ENCODE data around the gene TRERF1. TPM values are rescaled to one million over a fixed set of nuclear protein-coding genes. Genes with fewer than 3 reads are reported as not detected.

Gene TRERF1
- total and polyA plus RNA-seq, 2 experiments from 2014 or later: 6.4 to 8.7 TPM

DNA sequence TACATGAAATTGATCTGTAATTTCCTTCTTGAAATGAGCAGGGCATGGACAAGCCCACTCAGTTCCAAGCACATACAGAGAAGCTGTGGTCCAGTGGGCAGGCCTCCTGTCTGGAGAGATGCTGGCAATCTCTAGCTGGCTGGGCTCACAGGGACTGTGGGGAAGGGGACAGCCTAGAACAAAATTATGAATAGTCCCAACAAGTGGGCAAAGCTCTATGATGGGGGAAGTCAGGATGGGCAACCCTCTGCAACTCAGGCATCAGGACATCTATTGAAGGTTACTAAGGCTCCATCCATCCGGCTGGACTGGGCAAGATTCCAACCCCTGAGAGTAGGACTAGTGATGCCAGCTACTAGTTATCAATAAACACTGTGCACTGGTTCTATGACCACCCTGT lies 40.9 kb downstream of the TRERF1 start:
- H3K4me3 ChIP-seq: no peak overlapping the region
- TF ChIP-seq, protein P1, sequence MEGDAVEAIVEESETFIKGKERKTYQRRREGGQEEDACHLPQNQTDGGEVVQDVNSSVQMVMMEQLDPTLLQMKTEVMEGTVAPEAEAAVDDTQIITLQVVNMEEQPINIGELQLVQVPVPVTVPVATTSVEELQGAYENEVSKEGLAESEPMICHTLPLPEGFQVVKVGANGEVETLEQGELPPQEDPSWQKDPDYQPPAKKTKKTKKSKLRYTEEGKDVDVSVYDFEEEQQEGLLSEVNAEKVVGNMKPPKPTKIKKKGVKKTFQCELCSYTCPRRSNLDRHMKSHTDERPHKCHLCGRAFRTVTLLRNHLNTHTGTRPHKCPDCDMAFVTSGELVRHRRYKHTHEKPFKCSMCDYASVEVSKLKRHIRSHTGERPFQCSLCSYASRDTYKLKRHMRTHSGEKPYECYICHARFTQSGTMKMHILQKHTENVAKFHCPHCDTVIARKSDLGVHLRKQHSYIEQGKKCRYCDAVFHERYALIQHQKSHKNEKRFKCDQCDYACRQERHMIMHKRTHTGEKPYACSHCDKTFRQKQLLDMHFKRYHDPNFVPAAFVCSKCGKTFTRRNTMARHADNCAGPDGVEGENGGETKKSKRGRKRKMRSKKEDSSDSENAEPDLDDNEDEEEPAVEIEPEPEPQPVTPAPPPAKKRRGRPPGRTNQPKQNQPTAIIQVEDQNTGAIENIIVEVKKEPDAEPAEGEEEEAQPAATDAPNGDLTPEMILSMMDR (IDR thresholded peaks at IDR 0.05; ENCODE audit: low read depth, low read length): no peak
- H3K27me3 ChIP-seq: no peaks in the 10 kb centered on the region
- H3K27ac ChIP-seq: no peak overlapping the region
- no peaks in the 10 kb centered on the region for H3K9me3 ChIP-seq (ENCODE audit: low read depth)
- no peaks in the 10 kb centered on the region for H3K4me1 ChIP-seq (ENCODE audit: low read depth)
- no peaks in the 10 kb centered on the region for H3K36me3 ChIP-seq
- no peak for DNase-seq (ENCODE audit: low read depth in 1 of 2, low spot score in 1 of 2)

DNA sequence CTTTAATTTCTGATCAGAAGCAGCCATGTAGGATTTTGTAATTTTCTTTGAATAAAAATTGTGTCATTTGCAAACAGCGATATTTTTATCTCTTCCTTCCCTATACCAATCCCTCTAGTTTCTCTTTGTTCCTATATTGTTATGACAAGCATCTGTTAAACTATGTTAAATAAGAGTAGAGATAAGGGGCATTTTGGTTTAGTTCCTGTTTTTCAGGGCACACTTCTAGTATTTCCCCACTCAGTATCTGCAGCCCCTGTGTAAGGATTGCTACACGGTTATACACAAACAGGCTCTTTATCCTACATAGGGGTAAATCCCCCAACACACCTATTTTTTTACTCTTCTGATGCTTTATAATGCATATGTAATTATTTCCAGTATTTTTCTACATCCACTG lies 42.1 kb downstream of the TRERF1 start:
- Histone ChIP-seq H3K4me3 (no peak overlapping the region), H3K36me3 (no peaks in the 10 kb centered on the region), H3K27me3 (no peaks in the 10 kb centered on the region), H3K9me3 (ENCODE audit: low read depth) (no peaks in the 10 kb centered on the region), H3K27ac (no peak overlapping the region), H3K4me1 (ENCODE audit: low read depth) (peaks cover 5% of the 10 kb centered on the region)
- TF ChIP-seq, protein P1 (IDR thresholded peaks at IDR 0.05; ENCODE audit: low read depth, low read length): no peak
- DNase-seq (ENCODE audit: low read depth in 1 of 2, low spot score in 1 of 2): no peak

DNA sequence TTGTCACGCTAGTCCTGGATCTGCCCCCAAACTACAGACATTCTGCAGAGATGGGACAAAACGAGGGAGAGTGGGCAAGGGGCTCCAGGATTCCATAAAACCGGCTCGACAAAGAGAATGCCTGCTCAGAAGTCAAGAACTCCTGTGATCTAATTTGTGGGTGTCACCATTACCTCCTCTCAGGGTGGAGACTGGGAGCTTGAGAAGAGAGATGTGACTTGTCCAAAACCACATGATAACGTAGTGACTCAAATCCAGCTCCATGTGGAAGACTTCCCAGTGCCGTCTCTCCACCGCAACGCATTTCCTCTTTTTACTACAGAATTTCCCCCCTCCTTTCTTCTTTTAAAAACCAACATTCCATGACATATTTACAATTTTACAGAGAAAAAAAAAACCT lies 44.3 kb downstream of the TRERF1 start:
- Histone ChIP-seq H3K27me3 (no peaks in the 10 kb centered on the region), H3K27ac (no peak overlapping the region), H3K4me3 (no peak overlapping the region), H3K36me3 (no peaks in the 10 kb centered on the region), H3K9me3 (ENCODE audit: low read depth) (no peaks in the 10 kb centered on the region), H3K4me1 (ENCODE audit: low read depth) (peaks cover 7% of the 10 kb centered on the region)
- DNase-seq (ENCODE audit: low read depth in 1 of 2, low spot score in 1 of 2): peak in 1 of 2 donors; percentile 86
- TF ChIP-seq, protein P1 (IDR thresholded peaks at IDR 0.05; ENCODE audit: low read depth, low read length): no peak

DNA sequence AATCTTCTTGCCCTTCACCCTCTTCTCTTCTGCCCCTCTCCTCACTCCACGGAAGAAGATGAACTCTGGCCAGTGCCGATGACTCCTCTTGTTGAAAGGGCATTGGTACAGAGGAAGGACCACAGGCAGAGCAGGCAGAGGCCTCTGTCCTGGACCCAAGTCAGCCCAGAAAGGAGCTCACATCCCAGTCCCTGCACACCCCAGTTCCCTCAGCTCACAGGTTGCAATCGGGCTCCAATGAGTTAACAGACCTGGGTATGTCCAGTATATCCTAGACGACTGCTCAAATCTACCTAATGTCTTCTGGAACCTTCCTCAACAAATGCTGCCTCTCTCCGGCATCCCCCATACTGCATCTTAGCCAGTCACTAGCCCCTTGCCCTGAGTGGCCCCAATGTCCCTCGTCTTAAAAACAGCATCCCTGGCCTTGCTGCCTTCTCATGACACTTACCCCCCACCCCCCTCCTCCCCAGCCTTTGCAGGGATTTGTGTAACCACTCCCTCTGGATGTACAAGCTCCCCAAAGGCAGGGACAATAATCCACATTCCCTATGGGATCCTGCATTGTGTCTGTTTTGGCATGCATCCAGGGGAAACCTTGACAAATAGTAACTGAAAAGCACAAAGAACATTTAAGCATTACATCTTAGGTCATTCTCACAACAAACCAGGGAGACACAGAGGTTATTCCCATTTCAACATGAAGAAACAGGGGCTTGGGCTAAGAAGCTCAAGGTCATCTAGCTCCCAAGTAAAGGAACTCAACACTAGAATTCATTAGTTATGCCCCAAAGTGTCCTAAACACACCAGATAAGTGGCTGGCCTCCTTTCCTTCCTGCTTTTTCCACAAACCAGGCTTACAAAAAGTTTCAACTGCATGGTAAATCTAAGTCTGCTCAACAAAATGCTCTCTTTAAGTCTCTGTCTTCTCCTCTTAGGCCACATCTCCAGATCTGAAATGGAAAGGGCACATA lies 45.1 kb downstream of the TRERF1 start:
- TF ChIP-seq, protein P1 (IDR thresholded peaks at IDR 0.05; ENCODE audit: low read depth, low read length): no peak
- Histone ChIP-seq H3K27me3 (no peaks in the 10 kb centered on the region), H3K4me1 (ENCODE audit: low read depth) (peaks cover 7% of the 10 kb centered on the region), H3K9me3 (ENCODE audit: low read depth) (no peaks in the 10 kb centered on the region), H3K4me3 (no peak overlapping the region), H3K27ac (no peak overlapping the region), H3K36me3 (no peaks in the 10 kb centered on the region)
- peak in 1 of 2 donors; percentile 42 for DNase-seq (ENCODE audit: low read depth in 1 of 2, low spot score in 1 of 2)

DNA sequence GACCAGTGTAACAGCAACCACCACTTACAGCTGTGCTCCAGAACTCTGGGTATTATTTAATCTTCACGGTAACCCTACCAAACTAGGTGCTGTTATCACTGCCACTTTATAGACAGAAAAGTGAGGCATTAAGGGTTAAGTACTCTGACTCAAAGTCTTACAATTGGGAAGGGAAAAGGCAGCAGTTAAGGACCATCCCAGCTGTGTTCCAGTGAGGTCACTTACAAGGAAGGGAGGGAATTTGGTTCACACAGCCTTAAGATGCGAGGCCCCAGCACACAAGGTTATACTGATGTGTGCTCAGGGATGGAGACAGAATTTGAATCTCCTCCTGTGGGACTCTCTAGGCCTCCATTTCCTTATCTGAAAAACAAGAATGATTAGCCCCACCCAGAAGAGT lies 46.7 kb downstream of the TRERF1 start:
- Histone ChIP-seq H3K27ac (no peak overlapping the region), H3K4me1 (ENCODE audit: low read depth) (peaks cover 7% of the 10 kb centered on the region), H3K4me3 (no peak overlapping the region), H3K27me3 (no peaks in the 10 kb centered on the region), H3K9me3 (ENCODE audit: low read depth) (no peaks in the 10 kb centered on the region), H3K36me3 (no peaks in the 10 kb centered on the region)
- TF ChIP-seq, protein P1 (IDR thresholded peaks at IDR 0.05; ENCODE audit: low read depth, low read length): no peak
- DNase-seq (ENCODE audit: low read depth in 1 of 2, low spot score in 1 of 2): peak in 1 of 2 donors; percentile 24

All from cardiac muscle cell (in vitro differentiated cells and primary cell).